A172 (cell line): ENCODE results near the gene CFAP43. TPM values are rescaled to one million over a fixed set of nuclear protein-coding genes. Genes with fewer than 3 reads are reported as not detected.
"Not testable (repeated sequence)": the region's sequence is repeated elsewhere in the genome, so short reads cannot be mapped to it uniquely, and the experiment has no call there.

ENCODE experiments used
- DNase-seq: peaks from one replicate; pipeline ENCODE4 v3.0.0-alpha.2; 2015; ENCODE audit warnings: low spot score
- total RNA-seq: library from RNA; depleted of rRNA; stranded (reverse); fragments of >200 nt; shearing (Covaris generic); gene quantifications from 2 replicates; pipeline ENCODE4 v1.2.3, GENCODE V29; 2014

The CFAP43 gene
- total RNA-seq, 1 experiment from 2014 or later, result 0.07 TPM

DNA sequence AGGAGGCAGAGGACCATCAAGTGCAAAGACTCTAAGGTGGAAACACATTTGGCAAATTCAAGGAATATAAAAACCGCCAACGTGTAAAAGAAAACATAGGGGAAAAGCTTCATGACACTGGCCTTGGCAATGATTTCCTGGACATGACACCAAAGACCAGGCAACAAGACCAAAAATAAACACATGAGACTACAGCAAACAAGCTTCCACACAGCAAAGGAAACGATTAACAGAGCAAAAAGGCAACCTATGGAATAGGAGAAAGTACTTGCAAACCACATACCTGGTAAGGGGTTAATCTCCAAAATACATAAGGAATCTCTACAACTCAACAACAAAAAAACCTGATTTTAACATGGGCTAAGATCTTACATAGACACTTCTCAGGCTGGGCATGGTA, 26.0 kb upstream of the CFAP43 start:
- DNase-seq, result no peak

DNA sequence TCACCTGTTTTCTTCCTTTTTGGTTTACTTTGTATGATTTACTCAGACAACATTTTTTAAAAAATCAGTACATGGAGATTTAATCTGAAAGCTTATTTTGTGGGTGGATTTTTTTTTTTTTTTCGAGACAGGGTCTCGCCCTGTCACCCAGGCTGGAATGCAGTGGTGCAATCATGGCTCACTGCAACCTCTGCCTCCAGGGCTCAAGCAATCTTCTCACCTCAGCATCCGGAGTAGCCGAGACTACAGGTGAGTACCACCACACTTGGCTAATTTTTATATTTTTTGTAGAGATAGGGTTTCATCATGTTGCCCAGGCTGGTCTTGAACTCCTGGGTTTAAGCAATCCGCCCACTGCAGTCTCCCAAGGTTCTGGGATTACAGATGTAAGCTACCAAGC, 25.1 kb upstream of the CFAP43 start:
- DNase-seq, result no peak

DNA sequence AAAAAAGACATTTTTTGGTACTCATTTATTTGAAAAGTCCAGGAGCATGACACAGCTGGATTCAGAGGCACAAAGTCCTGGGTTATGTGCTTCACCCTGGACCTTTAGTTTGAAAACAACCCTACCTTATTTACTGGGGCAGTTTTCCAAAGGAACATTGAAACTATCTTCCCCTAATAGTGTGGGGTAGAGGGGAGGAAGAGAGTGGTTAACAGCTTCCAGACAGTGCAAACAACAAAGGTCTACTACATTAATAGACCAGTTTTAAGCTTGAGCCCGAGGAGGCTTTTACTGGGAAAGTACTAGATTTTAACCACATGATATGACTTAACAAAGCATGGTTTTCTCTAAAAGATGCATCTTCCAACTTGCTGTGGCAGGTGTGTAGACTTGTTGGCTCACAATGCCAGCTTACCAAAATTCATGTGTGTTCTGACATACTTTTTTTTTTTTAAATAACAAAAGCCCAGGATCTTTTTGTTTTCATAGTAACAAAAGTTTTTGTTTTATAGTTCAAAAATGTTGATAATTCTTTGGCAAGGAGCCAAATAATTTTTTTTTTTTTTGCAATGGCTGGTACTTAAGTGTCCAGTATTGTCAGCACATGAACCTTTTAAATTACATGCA, 24.3 kb upstream of the CFAP43 start:
- DNase-seq, result peak; percentile 16

DNA sequence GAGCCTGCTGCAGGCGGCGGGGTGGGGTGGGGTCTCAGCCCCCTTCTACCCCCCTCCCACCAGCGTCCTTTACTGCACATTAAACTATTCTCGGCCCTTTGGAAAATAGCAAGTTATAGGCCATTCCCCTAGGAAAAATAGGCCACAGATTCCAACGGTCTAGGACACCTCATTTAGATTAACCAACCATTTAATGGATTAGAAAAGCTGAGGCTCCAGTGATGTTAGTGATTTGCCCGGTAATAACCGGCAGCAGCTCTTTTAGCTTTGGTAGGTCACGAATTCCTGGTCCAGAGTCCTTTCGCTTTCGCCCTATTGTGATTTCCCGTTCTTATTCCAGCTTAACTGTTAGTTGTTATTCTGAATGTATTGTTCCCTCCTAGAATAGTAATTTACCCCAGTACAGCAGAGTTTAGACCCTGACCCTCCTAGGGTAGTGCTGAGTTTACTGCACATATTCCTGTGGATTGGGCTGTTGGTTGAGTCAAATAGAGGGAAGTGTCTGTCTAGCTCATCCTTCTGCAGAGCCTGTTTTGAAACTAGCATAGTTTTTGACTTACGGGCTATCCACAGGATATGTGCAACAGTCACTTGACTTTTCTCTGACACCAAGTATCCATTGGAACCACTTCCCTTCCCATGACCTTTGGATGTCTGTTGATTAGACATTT, 23.3 kb upstream of the CFAP43 start:
- DNase-seq, result peak; percentile 71

DNA sequence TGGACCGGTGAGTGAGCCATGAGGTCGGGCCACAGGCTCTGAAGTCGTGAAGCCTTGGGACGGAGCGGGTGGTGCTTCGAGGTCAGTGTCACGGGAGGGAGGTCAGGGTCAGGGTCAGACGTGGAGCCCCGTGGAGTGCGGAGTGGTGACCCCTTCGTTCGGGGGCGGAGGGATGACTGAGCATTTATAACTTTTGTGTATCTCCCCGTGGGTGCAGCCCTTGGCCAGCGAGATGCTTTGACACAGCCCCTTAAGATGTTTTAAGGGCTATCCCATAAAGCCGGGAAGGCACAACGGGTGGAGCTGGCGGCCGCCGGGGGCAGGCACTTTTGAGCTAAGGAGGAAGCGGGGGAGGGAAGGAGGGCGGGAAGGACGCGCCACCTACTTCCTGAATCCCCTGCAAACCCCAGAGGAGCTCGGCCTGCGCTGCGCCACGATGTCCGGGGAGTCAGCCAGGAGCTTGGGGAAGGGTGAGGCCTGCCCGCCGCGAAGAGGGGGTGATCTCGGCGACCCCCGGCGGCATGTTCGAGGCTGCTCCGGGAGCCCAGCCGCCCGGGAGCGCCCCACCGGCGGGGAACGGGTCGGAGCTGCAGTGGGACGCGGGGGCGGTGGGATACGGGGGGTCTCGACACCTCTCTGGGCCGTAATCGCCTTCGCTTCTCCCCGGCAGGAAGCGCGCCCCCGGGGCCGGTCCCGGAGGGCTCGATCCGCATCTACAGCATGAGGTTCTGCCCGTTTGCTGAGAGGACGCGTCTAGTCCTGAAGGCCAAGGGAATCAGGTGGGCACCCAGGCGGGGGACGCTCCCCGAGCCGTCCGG, 22.5 kb upstream of the CFAP43 start, which contains the start of gene GSTO1:
Gene GSTO1 (plus strand): TSS at position 400 of the 818 bp plus-strand sequence. CDS start 37 bp downstream, at position 437.
- DNase-seq, result peak; percentile 76

DNA sequence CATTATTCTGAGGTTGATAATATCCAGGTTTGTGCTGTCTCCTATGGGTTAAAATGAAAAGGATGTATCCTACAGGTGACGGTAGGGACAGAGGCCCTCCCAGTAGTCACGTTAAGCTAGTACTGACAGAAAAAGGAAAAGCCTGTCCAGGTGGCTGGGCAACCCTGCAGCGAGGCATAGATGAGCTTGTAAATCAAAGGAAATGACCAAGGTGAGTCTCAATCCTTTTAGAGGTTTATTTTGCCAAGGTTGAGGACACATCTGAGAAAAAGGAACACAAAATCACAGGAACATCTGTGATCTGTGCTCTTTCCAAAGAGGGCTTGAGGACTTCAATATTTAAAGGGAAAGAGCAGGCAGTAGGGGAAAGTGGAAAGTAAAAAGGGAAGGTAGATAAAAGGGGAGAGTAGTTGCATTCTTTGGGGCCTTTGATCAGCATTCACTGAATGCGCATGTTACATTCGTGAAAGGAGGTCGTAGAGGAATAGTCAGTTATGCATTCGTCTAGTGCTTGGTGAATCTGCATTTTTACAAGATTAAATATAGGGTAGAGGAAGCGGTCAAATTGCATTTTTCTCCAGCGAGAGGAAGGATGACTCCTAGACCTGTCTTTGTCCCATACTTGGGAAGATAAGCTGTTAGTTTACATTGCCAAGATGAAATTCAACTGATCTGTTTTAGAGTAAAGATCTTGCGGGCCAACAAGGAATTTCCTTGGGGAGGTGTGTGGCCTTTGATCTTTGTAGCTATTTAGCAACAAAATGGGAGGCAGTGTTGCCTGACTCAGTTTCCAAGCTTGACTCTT, 21.6 kb upstream of the CFAP43 start:
- no peak for DNase-seq

DNA sequence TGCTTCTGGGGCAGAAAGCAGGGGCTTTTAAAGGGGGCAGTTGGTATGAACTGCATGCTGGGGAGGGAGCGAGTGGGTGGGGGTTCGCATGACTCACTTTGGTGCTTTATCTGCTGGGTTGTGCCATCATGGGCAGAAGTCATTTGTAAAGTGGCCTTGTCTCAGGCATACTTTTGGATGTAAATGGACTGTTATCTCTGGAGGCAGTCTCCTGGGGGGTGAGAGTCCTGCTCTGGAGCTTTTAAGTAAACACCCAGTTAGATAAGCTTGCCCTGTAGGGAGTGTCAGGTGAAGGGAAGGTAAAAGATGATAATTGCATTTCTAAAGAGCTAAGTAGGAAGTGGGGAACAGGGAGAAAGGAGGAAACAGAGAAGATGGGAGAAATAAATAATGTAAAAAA, 20.9 kb upstream of the CFAP43 start:
- no peak for DNase-seq

DNA sequence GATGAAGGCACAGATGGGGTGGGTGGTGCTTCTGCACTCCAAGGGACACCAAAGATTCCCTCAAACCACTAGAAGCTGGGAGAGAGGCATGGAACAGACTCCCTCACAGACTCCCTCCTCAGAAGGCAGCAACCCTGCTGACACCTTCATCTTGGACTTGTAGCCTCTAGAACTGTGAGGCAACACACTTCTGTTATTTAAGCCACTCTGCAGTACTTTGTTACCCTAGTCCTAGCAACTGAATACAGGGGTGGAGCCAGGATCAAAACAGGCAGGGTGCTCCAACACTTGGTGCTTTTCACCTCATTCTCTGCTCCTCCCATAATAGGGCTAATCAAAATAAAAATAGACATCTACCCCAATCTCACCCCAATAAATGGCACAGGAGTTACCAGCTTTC, 20.2 kb upstream of the CFAP43 start:
- no peak for DNase-seq

DNA sequence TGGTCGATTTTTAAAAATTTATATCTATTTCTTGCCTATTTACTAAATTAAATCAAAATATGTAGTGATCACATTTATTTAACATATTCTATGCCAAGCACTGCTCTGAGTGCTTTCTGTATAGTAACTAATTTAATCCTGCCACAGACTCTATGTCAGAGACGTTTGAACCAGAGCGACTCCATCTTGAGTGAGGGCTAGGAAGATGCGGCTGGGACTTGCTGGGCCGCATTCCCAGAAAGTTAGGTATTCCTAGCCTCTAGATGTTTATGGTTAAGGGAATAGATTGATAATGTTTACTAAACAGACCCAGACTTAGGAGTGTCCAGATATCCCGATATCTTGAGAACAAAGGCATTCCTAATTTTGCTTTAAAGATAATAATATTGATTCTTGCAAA, 19.3 kb upstream of the CFAP43 start:
- DNase-seq, result no peak

DNA sequence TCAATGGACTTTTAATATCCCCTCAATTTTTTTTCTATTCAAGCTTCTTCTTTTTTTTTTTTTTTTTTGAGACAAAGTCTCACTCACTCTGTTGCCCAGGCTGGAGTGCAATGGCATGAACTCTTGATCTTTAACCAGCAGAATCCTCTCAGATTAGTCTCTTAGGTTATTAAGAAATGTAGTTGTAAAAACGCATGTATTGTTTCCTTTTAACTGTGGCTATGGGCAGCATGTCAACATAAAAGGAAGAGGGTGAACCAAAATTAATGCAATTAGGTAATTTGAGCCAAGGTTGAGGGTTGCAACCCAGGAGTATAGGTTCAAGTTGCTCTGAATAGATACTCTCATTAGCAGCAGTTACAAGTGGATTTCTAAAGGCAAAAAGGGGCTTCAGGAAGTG, 18.2 kb upstream of the CFAP43 start:
- no peak for DNase-seq

DNA sequence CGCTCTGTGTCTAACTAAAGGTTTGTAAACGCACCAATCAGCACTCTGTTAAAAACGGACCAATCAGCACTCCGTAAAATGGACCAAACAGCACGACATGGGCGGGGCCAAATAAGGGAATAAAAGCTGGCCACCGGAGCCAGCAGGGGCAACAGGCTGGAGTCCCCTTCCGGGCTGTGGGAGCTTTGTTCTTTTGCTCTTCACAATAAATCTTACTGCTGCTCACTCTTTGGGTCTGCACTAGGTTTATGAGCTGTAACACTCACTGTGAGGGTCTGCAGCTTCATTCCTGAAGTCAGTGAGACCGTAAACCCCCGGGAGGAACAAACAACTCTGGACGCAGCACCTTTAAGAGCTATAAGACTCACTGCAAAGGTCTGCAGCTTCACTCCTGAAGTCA, 16.8 kb upstream of the CFAP43 start:
- DNase-seq, result not testable (repeated sequence)

DNA sequence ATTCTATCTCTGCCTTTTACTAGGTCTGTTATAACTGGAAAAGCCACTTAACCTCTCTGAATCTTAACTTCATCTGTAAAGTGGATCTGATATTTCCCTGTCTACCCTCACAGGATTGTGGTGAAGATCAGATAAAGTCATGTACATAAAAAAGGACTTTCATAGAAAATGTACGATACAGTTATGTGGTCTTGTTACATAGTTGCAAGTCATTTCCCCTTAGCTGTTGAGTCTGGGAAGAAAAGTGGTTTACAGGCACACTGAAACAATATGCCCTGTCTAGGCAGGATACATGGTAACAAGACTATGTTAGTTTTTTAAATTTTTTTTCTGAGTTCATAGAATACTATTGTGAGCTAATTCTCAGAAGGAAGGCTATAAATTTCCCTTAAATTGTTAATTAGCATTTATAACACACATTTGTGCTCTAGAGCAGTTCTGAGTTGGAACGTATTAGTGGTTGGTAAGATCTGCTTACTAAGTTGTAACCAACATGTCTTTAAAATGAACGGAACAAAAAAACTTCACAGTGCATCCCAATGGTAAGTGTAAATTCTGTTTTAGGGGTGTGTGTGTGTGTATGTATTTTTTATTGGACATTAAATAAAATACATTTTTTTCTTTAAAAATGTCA, 15.5 kb upstream of the CFAP43 start:
- DNase-seq, result no peak

DNA sequence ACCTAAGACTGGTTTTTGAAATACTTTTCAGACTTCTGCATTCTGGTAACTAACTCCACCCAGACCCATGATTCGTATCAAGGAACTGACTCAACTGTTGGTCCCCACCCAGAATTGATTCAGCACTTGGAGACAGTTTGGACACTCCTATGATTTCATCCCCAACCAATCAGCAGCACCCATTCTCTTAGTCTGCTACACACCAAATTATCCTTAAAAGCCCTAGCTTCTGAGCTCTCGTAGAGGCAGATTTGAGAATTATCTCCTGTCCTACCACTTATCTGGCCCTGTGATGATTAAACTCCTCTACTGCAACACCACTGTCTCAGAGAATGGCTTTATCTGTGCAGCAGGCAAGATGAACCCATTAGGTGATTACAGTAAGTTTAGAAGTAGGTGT, 14.8 kb upstream of the CFAP43 start:
- DNase-seq, result peak; percentile 33

DNA sequence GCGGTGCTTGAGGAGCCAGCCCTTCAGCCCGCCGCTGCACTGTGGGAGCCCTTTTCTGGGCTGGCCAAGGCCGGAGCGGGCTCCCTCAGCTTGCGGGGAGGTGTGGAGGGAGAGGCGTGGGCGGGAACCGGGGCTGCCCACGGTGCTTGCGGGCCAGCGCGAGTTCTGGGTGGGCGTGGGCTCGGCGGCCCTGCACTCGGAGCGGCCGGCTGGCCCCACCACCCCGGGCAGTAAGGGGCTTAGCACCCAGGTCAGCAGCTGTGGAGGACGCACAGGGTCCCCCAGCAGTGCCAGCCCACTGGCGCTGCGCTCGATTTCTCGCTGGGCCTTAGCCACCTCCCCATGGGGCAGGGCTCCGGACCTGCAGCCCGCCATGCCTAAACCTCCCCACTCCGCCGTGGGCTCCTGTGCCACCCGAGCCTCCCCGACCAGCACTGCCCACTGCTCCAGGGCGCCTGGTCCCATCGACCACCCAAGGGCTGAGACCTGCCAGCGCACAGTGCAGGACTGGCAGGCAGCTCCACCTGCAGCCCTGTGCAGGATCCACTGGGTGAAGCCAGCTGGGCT, 13.0 kb upstream of the CFAP43 start:
- DNase-seq, result no peak

DNA sequence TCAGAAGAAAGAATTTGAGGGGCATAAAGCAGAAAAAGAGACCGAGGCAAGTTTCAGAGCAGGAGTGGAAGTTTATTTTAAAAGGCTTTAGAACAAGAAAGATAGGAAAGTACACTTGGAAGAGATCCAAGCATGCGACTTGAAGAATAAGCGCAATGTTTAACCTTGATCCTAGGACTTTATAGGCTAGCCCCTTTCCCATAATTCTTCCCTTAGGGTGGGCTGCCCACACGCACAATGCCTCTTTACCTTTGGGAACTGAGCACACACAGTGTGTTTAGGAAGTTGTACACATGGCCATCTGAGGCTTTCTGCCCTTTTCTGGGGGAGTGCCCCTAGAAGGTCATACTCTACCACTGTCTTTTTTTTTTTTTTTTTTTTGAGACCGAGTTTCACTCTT, 11.3 kb upstream of the CFAP43 start:
- no peak for DNase-seq

DNA sequence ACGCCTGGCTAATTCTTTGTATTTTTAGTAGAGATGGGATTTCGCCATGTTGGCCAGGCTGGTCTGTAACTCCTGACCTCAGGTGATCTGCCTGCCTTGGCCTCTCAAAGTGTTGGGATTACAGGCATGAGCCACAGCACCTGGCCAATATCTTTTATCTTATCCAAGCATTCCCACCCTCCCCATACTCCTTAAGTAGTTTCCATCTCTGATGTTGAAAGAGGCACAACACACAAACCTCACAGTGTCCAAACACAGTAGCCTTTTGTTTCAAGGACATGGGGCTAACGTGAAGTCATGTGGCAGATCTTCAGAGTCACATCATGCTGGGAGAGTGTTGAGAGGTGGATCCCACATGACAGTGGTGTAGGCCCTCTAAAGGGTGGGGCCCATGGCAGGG, 10.8 kb upstream of the CFAP43 start:
- DNase-seq, result not testable (repeated sequence)

DNA sequence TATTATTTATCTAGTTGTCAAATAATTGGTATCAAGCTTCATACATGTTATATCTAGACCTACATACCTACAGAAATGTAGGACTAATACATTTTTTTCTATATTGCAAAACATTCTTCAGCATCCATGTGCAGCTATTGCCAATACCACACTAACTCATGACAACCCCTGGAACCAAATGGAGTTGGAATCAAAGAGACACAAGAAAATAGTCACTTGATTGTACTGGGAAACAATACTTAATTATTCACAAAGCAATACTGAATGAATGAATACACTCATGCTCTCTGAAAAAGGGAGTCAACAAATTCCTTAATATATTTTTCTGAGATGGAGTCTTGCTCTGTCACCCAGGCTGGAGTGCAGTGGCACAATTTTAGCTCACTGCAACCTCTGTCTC, 10.4 kb upstream of the CFAP43 start:
- DNase-seq, result no peak

DNA sequence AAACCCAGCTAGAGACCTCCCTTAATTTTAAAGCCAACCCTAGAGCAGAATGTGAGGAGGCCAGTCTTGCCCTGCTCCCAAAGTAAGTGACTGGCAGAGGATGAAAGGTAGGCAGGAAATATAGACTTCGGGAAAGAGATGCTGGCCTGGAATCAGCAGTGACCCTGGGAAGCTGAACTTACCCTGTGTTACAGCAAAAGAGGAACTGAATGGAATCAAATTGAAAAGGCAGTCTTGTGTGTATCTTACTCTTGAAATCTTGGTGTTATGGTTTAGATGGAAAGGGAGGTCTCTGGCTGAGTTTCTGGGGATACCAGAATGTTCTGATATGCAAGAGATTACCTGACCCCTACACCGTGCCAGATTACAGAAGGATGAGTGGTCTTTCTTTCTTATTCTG, 7.9 kb upstream of the CFAP43 start:
- DNase-seq, result no peak

DNA sequence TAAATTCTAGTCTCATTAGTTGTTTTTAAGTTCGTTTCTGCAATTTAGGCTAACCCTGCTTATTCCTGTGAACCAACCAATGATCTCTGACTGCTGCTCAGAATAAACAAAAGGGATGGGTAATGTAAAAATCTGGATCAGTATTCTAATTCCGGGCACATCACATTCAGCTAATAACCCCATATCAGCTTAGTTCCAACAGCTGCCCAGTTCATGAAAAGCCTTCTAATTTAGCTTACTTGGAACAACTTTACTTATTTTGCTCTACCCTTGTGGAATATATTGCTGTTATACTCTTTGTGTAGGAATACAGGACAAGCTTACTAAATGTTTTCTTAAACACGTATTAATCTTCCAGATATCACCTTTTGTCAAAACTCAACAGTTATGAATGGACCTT, 3.6 kb upstream of the CFAP43 start:
- no peak for DNase-seq

DNA sequence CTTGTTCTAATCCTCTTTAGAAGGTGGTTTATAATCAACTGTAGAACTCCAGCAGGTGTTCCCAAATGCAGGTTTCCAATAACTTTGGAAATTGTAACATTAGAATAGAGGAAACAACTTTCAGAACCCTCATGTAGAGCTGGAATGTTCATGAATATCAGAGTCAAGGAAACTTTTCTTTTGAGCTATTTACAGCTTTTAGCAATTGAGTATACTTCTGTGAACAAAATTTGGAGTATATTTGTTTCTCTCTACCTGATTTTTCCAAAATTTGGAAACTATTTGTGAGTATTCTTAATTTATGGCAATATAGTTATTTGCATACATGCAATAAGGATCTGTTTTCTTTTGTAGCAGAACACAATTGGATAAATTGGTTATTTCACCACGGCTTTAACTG, 2.8 kb upstream of the CFAP43 start:
- no peak for DNase-seq

DNA sequence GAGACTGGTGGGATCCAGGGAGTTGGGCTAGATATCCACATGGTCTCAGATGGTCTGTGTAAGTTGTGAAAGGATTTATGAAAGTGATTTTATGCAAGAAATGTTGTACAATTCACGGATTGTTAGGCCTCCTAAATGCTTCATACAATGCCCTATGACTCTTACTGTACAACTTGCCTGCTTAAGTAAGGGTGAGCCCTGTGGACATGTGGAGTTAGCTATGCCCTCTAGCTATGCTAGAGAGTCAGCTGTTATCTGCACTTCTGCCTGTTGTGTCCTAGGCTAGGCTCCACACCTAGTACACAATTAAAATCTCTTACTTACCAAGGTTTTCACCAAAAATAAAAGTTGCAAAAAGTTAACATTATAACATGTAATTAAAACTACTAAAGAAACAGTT, 1.7 kb upstream of the CFAP43 start:
- no peak for DNase-seq
